ENCODE measurements around the gene DYRK2.

Gene DYRK2

GRCh38 chr12:67648521-67649260, at the start of gene DYRK2:
Gene DYRK2 (plus strand): TSS chr12:67648745. CDS start chr12:67649134, 389 bp downstream.
- peak; percentile 30 to 79 (median 56) for DNase-seq

DNA sequence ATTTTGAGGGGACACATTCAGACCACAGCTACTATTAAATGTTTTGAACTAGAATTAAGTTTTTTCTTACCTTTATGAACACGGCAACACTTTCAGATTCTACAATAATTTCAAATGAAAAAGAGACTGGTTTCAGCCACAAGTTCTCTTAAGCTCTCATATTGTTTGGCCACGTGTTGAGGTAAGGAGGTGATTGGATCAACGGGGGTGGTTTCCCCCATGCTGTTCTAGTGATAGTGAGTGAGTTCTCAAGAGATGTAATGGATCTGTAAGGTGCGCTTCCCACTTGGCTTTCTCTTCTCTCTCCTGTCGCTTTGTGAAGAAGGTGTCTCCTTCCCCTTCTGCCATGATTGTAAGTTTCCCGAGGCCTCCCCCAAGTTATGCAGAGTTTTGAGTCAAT, 48.9 kb upstream of the DYRK2 start:
- no peak for DNase-seq

DNA sequence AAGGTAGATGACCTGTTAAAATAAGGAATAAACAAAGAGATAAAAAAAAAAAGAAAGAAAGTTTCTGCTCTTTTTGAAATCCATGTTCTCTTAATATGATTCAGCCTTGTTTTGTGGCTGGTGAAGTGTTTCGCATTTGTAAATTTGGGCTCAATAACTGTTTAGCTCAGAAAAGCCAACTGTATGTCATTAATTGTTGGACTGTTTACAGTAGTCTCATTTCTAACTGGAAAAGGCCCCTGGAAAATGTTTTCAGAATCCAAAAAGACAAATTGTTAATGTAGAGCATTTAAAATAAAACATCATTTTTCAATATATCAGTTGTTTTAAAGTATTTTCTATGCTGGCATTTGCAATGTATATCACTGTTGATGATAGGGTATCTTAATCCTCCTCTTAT, 47.4 kb upstream of the DYRK2 start:
- no peak for DNase-seq

GRCh38 chr12:67609226-67609870, 39.2 kb upstream of the DYRK2 start:
- no peak for DNase-seq

DNA sequence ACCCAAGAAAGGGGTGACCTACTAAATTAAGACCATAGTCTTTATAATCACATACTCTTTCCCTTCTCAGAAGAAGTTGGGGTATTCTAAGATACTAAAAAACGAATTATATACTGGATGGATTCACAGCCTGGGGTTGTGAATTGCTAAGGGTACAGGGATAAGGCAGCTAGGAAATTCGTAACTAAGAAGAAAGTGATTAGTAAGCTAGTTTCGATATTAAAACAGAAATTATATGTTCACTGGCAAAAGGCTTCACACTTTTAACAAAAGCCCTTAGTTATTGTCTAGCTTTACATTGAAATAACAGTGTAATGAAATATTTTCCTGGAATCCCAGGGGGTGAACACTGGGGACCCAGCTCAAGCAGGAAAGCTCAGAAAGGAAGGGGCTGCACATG, 35.5 kb upstream of the DYRK2 start:
- DNase-seq: no peak

DNA sequence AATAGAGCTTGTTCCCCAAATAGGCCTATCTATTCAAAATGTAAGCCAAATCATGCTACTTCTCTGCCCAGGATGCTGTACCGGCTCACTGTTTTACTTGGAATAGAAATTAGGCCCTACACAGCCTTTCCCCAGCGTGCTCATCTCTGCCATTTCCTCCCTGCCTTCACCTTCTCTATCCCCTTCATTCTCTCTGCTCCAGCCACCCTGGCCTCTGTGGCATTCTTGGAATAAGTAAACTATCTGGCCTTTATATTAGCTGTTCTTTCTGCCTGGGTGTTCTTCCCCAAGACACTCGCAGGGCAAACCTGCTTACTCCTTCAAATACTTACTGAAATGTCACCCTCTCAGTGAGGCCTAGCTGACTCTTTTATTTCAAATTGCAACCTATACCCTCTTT, 30.9 kb upstream of the DYRK2 start:
- no peak for DNase-seq

DNA sequence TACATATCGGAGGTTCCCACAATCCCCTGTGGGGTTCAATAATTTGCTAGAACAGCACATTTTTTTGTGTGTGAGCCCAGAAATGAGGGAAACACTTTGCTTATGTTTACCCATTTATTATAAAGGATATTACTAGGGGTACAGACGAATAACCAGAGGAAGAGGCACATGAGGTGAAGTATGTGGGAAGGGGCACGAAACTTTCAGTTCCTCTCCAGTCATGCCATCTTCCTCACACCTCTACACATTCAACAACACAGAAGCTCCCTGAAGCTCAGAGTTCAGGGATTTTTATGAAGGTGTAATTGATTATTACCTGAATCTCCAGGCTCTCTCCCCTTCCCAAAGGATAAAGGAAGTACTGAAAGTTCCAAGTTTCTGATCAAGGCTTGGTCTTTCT, 30.2 kb upstream of the DYRK2 start:
- DNase-seq: no peak

DNA sequence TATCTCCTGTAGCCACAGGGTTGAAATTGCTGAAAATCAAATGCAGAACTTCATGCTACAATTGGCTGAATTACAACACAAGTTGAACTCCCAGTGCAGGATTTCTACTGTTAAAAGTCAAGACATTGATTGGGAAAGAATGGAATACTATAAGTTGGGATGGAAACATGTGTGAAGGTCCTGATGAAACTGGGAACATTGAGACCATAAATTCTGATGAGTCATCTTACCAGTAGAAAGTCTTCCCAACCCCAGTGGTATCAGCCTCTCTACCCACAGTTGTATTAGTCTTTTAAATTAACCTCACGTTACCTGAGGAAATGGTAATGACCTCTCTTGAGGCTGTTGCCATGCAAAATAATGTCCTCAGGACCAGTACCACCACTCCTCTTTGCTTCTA, 27.4 kb upstream of the DYRK2 start:
- no peak for DNase-seq

- no peak for DNase-seq
These were observed 26.6 kb upstream of the DYRK2 start for GRCh38 chr12:67621926-67622325.

- DNase-seq: no peak
These were observed 25.3 kb upstream of the DYRK2 start for GRCh38 chr12:67623259-67623658.

- no peak for DNase-seq
These were observed 24.2 kb upstream of the DYRK2 start for GRCh38 chr12:67624355-67624754.

DNA sequence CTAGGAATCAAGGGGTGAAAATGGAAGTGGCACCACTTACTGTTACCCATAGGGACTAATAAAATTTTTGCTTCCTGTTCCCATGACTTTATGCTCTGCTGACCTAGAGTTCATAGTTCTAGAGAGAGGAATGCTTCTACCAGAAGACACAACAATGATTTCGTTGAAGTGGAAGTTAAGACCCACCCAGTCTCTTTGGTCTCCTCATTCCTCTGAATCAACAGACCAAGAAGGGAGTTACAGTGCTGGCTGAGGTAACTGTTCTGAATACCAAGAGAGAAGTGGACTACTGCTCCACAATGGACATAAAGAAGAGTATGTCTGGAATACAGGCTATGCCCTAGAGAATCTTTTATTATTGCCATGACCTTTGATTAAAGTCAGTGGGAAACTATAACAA, 23.5 kb upstream of the DYRK2 start:
- no peak for DNase-seq

DNA sequence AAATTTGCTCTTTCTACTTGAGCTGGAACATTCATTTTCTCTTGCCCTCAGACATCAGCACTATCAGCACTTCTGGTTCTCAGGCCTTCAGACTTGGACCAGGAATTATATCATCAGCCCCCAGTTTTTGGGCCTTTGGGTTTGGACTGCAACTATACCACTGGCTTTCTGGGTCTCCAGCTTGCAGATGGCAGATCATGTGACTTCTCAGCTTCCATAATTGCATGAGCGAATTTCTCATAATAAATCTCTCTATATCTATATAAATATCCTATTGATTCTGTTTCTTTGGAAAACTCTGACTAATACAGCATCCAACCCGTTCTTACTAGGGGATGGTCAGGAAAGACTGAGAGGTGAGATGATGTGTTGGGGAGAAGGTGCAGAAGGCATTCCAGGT, 22.4 kb upstream of the DYRK2 start:
- DNase-seq: no peak

DNA sequence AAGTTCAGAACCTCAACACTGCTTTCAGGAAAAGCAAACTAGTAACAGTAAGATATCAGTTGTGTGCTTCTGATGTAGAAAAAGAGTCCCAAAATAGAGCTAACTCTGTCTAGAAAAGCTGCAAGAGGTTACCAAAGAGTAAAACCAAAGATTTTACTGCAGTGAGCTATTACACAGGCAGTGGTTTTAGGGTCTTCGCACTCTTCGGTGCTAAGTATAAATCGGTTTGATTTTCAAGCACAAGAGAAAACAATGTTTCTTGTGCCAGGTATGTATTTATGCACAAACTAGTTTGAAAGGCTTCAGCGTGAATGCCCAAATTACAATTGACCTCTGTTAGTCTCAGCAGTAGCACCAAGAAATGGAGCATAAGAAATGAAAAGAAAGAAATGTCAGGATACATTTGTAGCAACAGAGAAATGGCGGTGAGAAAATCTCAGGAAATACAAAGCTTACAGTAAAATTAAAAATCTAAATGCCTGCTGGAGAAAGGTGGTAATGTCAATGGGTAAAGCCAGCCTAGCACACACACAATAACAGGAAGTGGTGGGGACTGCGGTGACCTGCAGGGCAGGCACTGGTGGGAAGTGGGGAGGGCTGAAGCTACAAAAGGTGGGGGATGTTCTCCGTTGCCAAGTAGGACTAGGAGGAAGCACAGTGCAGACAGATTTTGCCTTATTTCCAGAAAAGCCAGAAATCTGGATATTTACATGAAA, 18.0 kb upstream of the DYRK2 start:
- peak in 3 of 4 experiments; percentile 27 to 77 (median 68) for DNase-seq

GRCh38 chr12:67632005-67632404, 16.5 kb upstream of the DYRK2 start:
- DNase-seq: no peak

DNA sequence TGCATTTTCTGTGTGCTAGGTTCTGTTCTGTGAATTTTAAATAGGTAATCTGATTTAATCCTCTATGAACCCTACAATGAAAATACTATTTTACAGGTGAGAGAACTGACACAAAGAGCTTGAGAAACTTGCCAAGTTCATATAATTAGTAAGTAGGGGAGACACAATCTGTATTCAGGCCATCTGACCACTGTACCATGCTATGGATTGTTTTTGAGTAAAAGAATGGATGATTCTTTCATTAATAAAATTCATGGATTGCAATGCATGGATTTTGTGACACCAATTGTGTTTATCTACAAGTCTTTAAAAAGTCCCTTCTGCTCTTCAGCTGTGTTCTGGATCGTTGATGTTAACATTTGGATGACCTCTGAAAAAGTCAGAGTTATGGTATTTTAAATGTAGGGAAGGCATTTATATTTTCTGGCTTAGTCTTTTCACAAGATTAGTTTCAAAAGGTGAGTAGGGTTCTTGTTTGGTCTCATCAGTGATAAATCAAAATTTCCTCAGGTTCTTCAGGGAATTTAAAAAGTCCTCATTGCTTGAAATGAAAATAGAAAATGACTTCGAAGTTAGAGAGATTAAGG, 15.4 kb upstream of the DYRK2 start:
- DNase-seq: no peak

- DNase-seq: no peak
These were observed 14.8 kb upstream of the DYRK2 start for GRCh38 chr12:67633708-67634107.

GRCh38 chr12:67634303-67634761, 14.2 kb upstream of the DYRK2 start:
- DNase-seq: no peak

DNA sequence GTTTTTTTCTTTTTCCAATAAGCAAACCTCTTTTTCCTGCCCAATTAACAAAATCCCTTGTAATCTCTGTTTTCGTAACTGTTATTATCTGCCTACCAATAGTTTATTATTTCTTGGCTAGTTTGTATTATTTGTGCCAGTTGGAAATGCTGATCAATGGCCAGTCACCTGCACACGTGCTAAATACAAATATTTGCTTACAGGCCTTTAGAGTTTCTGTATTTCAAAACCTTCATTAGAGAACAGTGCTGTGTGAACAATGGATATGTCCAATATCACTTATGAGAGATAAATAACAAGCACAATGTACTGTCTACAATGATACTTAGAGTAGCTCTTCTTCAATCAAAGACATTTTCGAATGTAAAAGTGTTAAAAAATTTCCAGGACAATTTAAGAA, 10.8 kb upstream of the DYRK2 start:
- DNase-seq: no peak

GRCh38 chr12:67638694-67639093, 9.9 kb upstream of the DYRK2 start:
- no peak for DNase-seq

GRCh38 chr12:67640863-67641262, 7.7 kb upstream of the DYRK2 start:
- no peak for DNase-seq

DNA sequence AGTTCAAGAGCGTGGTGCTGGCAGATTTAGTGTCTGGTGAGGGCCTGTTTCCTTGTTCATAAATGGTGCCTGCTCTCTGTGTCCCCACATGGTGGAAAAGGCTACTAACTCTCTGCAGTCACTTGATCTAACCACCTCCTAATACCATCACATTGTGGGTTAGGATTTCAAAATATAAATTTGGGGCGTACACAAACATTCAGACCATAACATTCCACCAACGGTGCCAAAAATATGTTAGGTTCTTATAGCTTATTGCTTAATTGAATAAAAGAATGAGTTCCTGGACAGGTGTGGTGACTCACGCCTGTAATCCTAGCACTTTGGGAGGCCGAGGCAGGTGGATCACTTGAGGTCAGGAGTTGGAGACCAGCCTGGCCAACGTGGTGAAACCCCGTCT, 3.4 kb upstream of the DYRK2 start:
- DNase-seq: no peak

GRCh38 chr12:67645601-67646000, 2.9 kb upstream of the DYRK2 start:
- no peak for DNase-seq

GRCh38 chr12:67646775-67647174, 1.8 kb upstream of the DYRK2 start:
- DNase-seq: no peak

All from activated naive CD4-positive, alpha-beta T cell (primary cell).